H9 (cell line): ENCODE results near the gene TK1. TPM values are rescaled to one million over a fixed set of nuclear protein-coding genes. Genes with fewer than 3 reads are reported as not detected.
A peak's percentile ranks its signal among the peaks of the same experiment; 100 is the strongest.

Experiments used
- DNase-seq: peaks from one replicate; pipeline ENCODE4 v3.0.0-alpha.2; 2017
- H2AFZ ChIP-seq: one replicate; pipeline ENCODE4 v1.6.1; 2013; ENCODE audit warnings: mild to moderate bottlenecking, low read length, control low read depth, moderate library complexity
- H2AK5ac ChIP-seq: 2 replicates; pipeline ENCODE4 v1.6.1; 2013; ENCODE audit warnings: low read length, control low read depth, mixed read lengths; ENCODE audit not compliant: insufficient read length
- H2BK120ac ChIP-seq: one replicate; pipeline ENCODE4 v1.6.1; 2013; ENCODE audit warnings: low read depth, mild to moderate bottlenecking, low read length, control low read depth, inconsistent platforms; ENCODE audit not compliant: poor library complexity, severe bottlenecking
- H2BK12ac ChIP-seq: 2 replicates; pipeline ENCODE4 v1.6.1; 2013; ENCODE audit warnings: low read length, control low read depth, mixed read lengths, low read depth; ENCODE audit not compliant: insufficient read length
- H2BK15ac ChIP-seq: 2 replicates; pipeline ENCODE4 v1.6.1; 2013; ENCODE audit warnings: low read depth, low read length, control low read depth
- H2BK20ac ChIP-seq: one replicate; pipeline ENCODE4 v1.6.1; 2013; ENCODE audit warnings: low read depth, mild to moderate bottlenecking, low read length, control low read depth, inconsistent platforms; ENCODE audit not compliant: poor library complexity, severe bottlenecking
- H2BK5ac ChIP-seq: 2 replicates; pipeline ENCODE4 v1.6.1; 2013; ENCODE audit warnings: low read length, control low read depth, mixed read lengths; ENCODE audit not compliant: insufficient read length
- H3K14ac ChIP-seq: 2 replicates; pipeline ENCODE4 v1.6.1; 2013; ENCODE audit warnings: low read length, control low read depth; ENCODE audit not compliant: insufficient read depth
- H3K18ac ChIP-seq: 2 replicates; pipeline ENCODE4 v1.6.1; 2013; ENCODE audit warnings: low read depth, mild to moderate bottlenecking, mixed read lengths, low read length, control low read depth; ENCODE audit not compliant: insufficient read length
- H3K23ac ChIP-seq: 2 replicates; pipeline ENCODE4 v1.6.1; 2013; ENCODE audit warnings: low read length, control low read depth, mixed read lengths, low read depth; ENCODE audit not compliant: insufficient read length
- H3K23me2 ChIP-seq: 2 replicates; pipeline ENCODE4 v1.6.1; 2013; ENCODE audit warnings: low read depth, mild to moderate bottlenecking, mixed read lengths, low read length, control low read depth; ENCODE audit not compliant: insufficient read length, poor library complexity, severe bottlenecking
- H3K27ac ChIP-seq: 2 replicates; pipeline ENCODE4 v1.5.1; 2013; ENCODE audit warnings: low read length, control low read depth, mixed read lengths, low read depth; ENCODE audit not compliant: insufficient read length
- H3K27me3 ChIP-seq: 2 replicates; pipeline ENCODE4 v1.6.1; 2013; ENCODE audit warnings: low read length, control low read depth, inconsistent platforms; ENCODE audit not compliant: insufficient read depth
- H3K4ac ChIP-seq: 2 replicates; pipeline ENCODE4 v1.6.1; 2013; ENCODE audit warnings: low read depth, mild to moderate bottlenecking, control low read depth, inconsistent platforms, low read length, moderate library complexity
- H3K4me1 ChIP-seq: 2 replicates; pipeline ENCODE4 v1.6.1; 2013; ENCODE audit warnings: low read length, control low read depth, inconsistent platforms; ENCODE audit not compliant: insufficient read depth
- H3K4me2 ChIP-seq: 2 replicates; pipeline ENCODE4 v1.6.1; 2013; ENCODE audit warnings: low read length, control low read depth, mixed read lengths; ENCODE audit not compliant: insufficient read length, insufficient read depth
- H3K56ac ChIP-seq: 2 replicates; pipeline ENCODE4 v1.6.1; 2013; ENCODE audit warnings: low read depth, mild to moderate bottlenecking, mixed read lengths, low read length, control low read depth; ENCODE audit not compliant: insufficient read length
- H3K79me1 ChIP-seq: 2 replicates; pipeline ENCODE4 v1.6.1; 2013; ENCODE audit warnings: low read depth, mild to moderate bottlenecking, moderate library complexity, low read length, control low read depth, inconsistent platforms; ENCODE audit not compliant: insufficient read depth, poor library complexity, severe bottlenecking
- H3K79me2 ChIP-seq: 2 replicates; pipeline ENCODE4 v1.6.1; 2013; ENCODE audit warnings: low read length, control low read depth, inconsistent platforms; ENCODE audit not compliant: insufficient read depth
- H3K9ac ChIP-seq: 2 replicates; pipeline ENCODE4 v1.6.1; 2013; ENCODE audit warnings: low read length, control low read depth, mixed read lengths; ENCODE audit not compliant: insufficient read length; ENCODE audit errors: extremely low read depth
- H3K9me3 ChIP-seq: one replicate; pipeline ENCODE4 v1.6.1; 2013; ENCODE audit warnings: low read depth, low read length, inconsistent platforms; ENCODE audit not compliant: control insufficient read depth
- H3T11ph ChIP-seq: one replicate; pipeline ENCODE4 v1.6.1; 2013; ENCODE audit warnings: mild to moderate bottlenecking, low read length, control low read depth, inconsistent platforms
- H4K20me1 ChIP-seq: one replicate; pipeline ENCODE4 v1.6.1; 2013; ENCODE audit not compliant: control insufficient read depth, insufficient read length, insufficient read depth
- H4K5ac ChIP-seq: 2 replicates; pipeline ENCODE4 v1.6.1; 2013; ENCODE audit warnings: low read depth, mild to moderate bottlenecking, mixed read lengths, low read length, control low read depth; ENCODE audit not compliant: insufficient read length
- H4K8ac ChIP-seq: replicated peaks from 2 replicates; pipeline ENCODE4 v1.6.1; 2013; ENCODE audit warnings: low read length, control low read depth, mixed read lengths, low read depth; ENCODE audit not compliant: insufficient read length
- H4K91ac ChIP-seq: 2 replicates; pipeline ENCODE4 v1.6.1; 2013; ENCODE audit warnings: low read depth, mild to moderate bottlenecking, moderate library complexity, mixed read lengths, low read length, control low read depth; ENCODE audit not compliant: insufficient read length
- H3K27ac Mint-ChIP-seq, 3 experiments: 2 replicates in 2 of 3; 3 replicates in 1 of 3; pipeline ENCODE4 v1.8.0; 2020 to 2021; ENCODE audit warnings: mixed read lengths in 3 of 3, mild to moderate bottlenecking in 1 of 3, moderate library complexity in 1 of 3
- H3K27me3 Mint-ChIP-seq: 2 replicates; pipeline ENCODE4 v1.8.0; 2021; ENCODE audit warnings: low read depth, mild to moderate bottlenecking, moderate library complexity, mixed read lengths
- H3K36me3 Mint-ChIP-seq, 3 experiments: 2 replicates in 2 of 3; 3 replicates in 1 of 3; pipeline ENCODE4 v1.8.0; 2020 to 2021; ENCODE audit warnings: low read depth in 3 of 3, mixed read lengths in 3 of 3; ENCODE audit not compliant: insufficient read depth in 1 of 3
- H3K4me1 Mint-ChIP-seq, 2 experiments: 2 replicates each; pipeline ENCODE4 v1.8.0; 2020; ENCODE audit warnings: mixed read lengths in 2 of 2
- H3K4me3 Mint-ChIP-seq, 2 experiments: 2 replicates in 1 of 2; 3 replicates in 1 of 2; pipeline ENCODE4 v1.8.0; 2020 to 2021; ENCODE audit warnings: mild to moderate bottlenecking in 2 of 2, mixed read lengths in 2 of 2, moderate library complexity in 1 of 2
- H3K9me3 Mint-ChIP-seq, 2 experiments: 2 replicates in 1 of 2; 3 replicates in 1 of 2; pipeline ENCODE4 v1.8.0; 2020; ENCODE audit warnings: mild to moderate bottlenecking in 2 of 2, mixed read lengths in 2 of 2, moderate library complexity in 1 of 2
- WGBS: extraction: QIAGEN DNeasy Blood & Tissue Kit; methylation state at CpG from one replicate; pipeline ENCODE4 v1.1.7; 2013; ENCODE audit warnings: missing lambda C conversion rate, low lambda C conversion rate, mixed read lengths; ENCODE audit not compliant: insufficient read length; ENCODE audit errors: extremely low coverage; 5-methylcytosine and 5-hydroxymethylcytosine counted together
- total RNA-seq: library from RNA; stranded (reverse); gene quantifications from 2 replicates; pipeline ENCODE4 v1.2.1, GENCODE V29; 2021
- TF ChIP-seq, protein P1 (sequence below): fragments of 200-600 bp; sonication (generic); conservative IDR thresholded peaks from 3 replicates; pipeline ENCODE4 v1.8.0; 2021; ENCODE audit warnings: antibody characterized with exemption, mild to moderate bottlenecking

TK1 gene
- total RNA-seq, 1 experiment from 2014 or later = 95.8 TPM

DNA sequence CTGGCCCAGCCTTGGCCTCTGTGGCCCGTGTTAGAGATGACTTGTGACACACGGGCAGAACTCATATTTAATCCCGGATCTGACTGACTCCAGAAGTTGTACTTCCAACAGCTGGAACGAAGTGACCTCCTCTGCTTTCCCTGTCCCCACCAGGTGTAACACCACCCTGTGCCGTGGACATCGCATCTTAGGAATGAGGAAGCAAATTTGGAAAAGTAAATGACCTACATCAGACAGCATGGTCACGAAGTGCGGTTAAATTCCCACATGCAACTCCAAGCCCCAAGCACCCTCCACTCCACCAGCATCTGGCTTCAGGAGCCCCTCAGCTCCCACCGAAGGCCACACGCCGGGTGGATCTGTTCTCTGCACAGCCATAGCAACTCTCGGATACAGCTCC is 2.9 kb downstream of the TK1 start:
- no peak overlapping the region for H4K5ac ChIP-seq
- no peak overlapping the region for H3K56ac ChIP-seq
- no peak overlapping the region for H2BK12ac ChIP-seq
- no peak overlapping the region for H2AFZ ChIP-seq
- peaks cover 9% of the 10 kb centered on the region; the same call in 1 of the 2 replicates for H3K79me2 ChIP-seq
- H3K9me3 Mint-ChIP-seq = no peaks in the 10 kb centered on the region
- H2BK5ac ChIP-seq = no peak overlapping the region
- no peak overlapping the region for H3K23ac ChIP-seq
- H2AK5ac ChIP-seq = no peak overlapping the region
- DNase-seq = no peak
- no CpG with 5 or more reads among the region's 12 CpGs for WGBS
- peaks cover 6% of the 10 kb centered on the region for H3K23me2 ChIP-seq
- no peak overlapping the region for H3K4ac ChIP-seq
- H3K27ac Mint-ChIP-seq = peak overlapping the region in 1 of 3 experiments; percentile 87; a peak in 2 of 7 replicates
- no peak overlapping the region for H3K9ac ChIP-seq
- H2BK15ac ChIP-seq = no peak overlapping the region
- TF ChIP-seq, protein P1, sequence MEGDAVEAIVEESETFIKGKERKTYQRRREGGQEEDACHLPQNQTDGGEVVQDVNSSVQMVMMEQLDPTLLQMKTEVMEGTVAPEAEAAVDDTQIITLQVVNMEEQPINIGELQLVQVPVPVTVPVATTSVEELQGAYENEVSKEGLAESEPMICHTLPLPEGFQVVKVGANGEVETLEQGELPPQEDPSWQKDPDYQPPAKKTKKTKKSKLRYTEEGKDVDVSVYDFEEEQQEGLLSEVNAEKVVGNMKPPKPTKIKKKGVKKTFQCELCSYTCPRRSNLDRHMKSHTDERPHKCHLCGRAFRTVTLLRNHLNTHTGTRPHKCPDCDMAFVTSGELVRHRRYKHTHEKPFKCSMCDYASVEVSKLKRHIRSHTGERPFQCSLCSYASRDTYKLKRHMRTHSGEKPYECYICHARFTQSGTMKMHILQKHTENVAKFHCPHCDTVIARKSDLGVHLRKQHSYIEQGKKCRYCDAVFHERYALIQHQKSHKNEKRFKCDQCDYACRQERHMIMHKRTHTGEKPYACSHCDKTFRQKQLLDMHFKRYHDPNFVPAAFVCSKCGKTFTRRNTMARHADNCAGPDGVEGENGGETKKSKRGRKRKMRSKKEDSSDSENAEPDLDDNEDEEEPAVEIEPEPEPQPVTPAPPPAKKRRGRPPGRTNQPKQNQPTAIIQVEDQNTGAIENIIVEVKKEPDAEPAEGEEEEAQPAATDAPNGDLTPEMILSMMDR = no peak
- H3K14ac ChIP-seq = no peak overlapping the region
- H3K79me1 ChIP-seq = peaks cover 2% of the 10 kb centered on the region
- H3K27me3 Mint-ChIP-seq = no peaks in the 10 kb centered on the region
- H3K4me1 Mint-ChIP-seq = peaks cover 24 to 31% of the 10 kb centered on the region in 2 experiments
- H4K20me1 ChIP-seq = no peaks in the 10 kb centered on the region
- H2BK20ac ChIP-seq = no peak overlapping the region
- H3K36me3 Mint-ChIP-seq = peaks cover 51 to 66% (median 63%) of the 10 kb centered on the region in 3 experiments
- no peak overlapping the region for H3K18ac ChIP-seq
- H3K27ac ChIP-seq = no peak overlapping the region
- H3K4me3 Mint-ChIP-seq = peak overlapping the region; percentile 32 to 56; a peak in 2 of 5 replicates
- no peak overlapping the region for H3T11ph ChIP-seq
- H3K9me3 ChIP-seq = no peaks in the 10 kb centered on the region
- H4K8ac ChIP-seq = no peak overlapping the region
- H4K91ac ChIP-seq = no peak overlapping the region
- H3K4me2 ChIP-seq = no peak overlapping the region
- no peak overlapping the region for H2BK120ac ChIP-seq
- no peaks in the 10 kb centered on the region for H3K27me3 ChIP-seq
- H3K4me1 ChIP-seq = no peaks in the 10 kb centered on the region
